ENCODE results near the gene NEDD8.
"Not testable (repeated sequence)": the region's sequence is repeated elsewhere in the genome, so short reads cannot be mapped to it uniquely, and the experiment has no call there.

The NEDD8 gene

GRCh38 chr14:24247422-24247821 lies 15.3 kb upstream of the NEDD8 start:
- DNase-seq (ENCODE audit: low spot score): no peak

- DNase-seq (ENCODE audit: low spot score): no peak
These were observed 14.6 kb upstream of the NEDD8 start for GRCh38 chr14:24246765-24247212.

- DNase-seq (ENCODE audit: low spot score): not testable (repeated sequence)
These were observed 13.2 kb upstream of the NEDD8 start for GRCh38 chr14:24245350-24245749.

GRCh38 chr14:24243336-24243836 lies 11.2 kb upstream of the NEDD8 start:
- no peak for DNase-seq (ENCODE audit: low spot score)

GRCh38 chr14:24241829-24242443 lies 9.8 kb upstream of the NEDD8 start:
- DNase-seq (ENCODE audit: low spot score): peak; percentile 95

GRCh38 chr14:24240110-24240918 lies 8.1 kb upstream of the NEDD8 start:
- DNase-seq (ENCODE audit: low spot score): no peak

- no peak for DNase-seq (ENCODE audit: low spot score)
These were observed 6.4 kb upstream of the NEDD8 start for GRCh38 chr14:24238527-24239037.

GRCh38 chr14:24238123-24238522 lies 6.0 kb upstream of the NEDD8 start:
- no peak for DNase-seq (ENCODE audit: low spot score)

- DNase-seq (ENCODE audit: low spot score): no peak
These were observed 5.3 kb upstream of the NEDD8 start for GRCh38 chr14:24237463-24237955.

GRCh38 chr14:24236689-24237462 lies 4.7 kb upstream of the NEDD8 start:
- DNase-seq (ENCODE audit: low spot score): no peak

GRCh38 chr14:24235804-24236688 lies 3.9 kb upstream of the NEDD8 start:
- no peak for DNase-seq (ENCODE audit: low spot score)

GRCh38 chr14:24234095-24235005 lies 2.2 kb upstream of the NEDD8 start:
- DNase-seq (ENCODE audit: low spot score): no peak

GRCh38 chr14:24233538-24233866 lies 1.3 kb upstream of the NEDD8 start:
- no peak for DNase-seq (ENCODE audit: low spot score)

GRCh38 chr14:24232645-24233537 lies 724 bp upstream of the NEDD8 start, which contains the start of gene GMPR2:
Gene GMPR2, plus strand, starts transcription at chr14:24232929. Its CDS starts 325 bp downstream, at chr14:24233254.
- DNase-seq (ENCODE audit: low spot score): peak; percentile 54

GRCh38 chr14:24231263-24232120 lies 675 bp downstream of the NEDD8 start:
- no peak for DNase-seq (ENCODE audit: low spot score)

- DNase-seq (ENCODE audit: low spot score): no peak
These were observed 3.3 kb downstream of the NEDD8 start for GRCh38 chr14:24228902-24229301.

- DNase-seq (ENCODE audit: low spot score): no peak
These were observed 5.7 kb downstream of the NEDD8 start for GRCh38 chr14:24226473-24226872.

- no peak for DNase-seq (ENCODE audit: low spot score)
These were observed 7.5 kb downstream of the NEDD8 start for GRCh38 chr14:24224618-24225071.
